Trophoblast cell (in vitro differentiated cells and primary cell): ENCODE results near the gene CRIM1.

ENCODE experiments used
- DNase-seq, 2 donors: peaks; one replicate each; pipeline ENCODE4 v3.0.0-alpha.2; 2016
- H2AFZ ChIP-seq: 2 replicates; pipeline ENCODE4 v1.6.1; 2013; ENCODE audit warnings: low read length, moderate library complexity, mild to moderate bottlenecking; ENCODE audit not compliant: insufficient read depth, poor library complexity
- H2AK5ac ChIP-seq: 2 replicates; pipeline ENCODE4 v1.6.1; 2013; ENCODE audit warnings: mild to moderate bottlenecking, low read length
- H2BK120ac ChIP-seq: 2 replicates; pipeline ENCODE4 v1.6.1; 2013; ENCODE audit warnings: low read length, mild to moderate bottlenecking, moderate library complexity; ENCODE audit not compliant: insufficient read depth, poor library complexity
- H2BK12ac ChIP-seq: 2 replicates; pipeline ENCODE4 v1.6.1; 2013; ENCODE audit warnings: mild to moderate bottlenecking, low read length, moderate library complexity
- H2BK5ac ChIP-seq: 2 replicates; pipeline ENCODE4 v1.6.1; 2013; ENCODE audit warnings: low read length, low read depth, moderate library complexity, mild to moderate bottlenecking; ENCODE audit not compliant: poor library complexity
- H3K14ac ChIP-seq: 2 replicates; pipeline ENCODE4 v1.6.1; 2013; ENCODE audit warnings: mild to moderate bottlenecking, low read length
- H3K18ac ChIP-seq: 2 replicates; pipeline ENCODE4 v1.6.1; 2013; ENCODE audit warnings: mild to moderate bottlenecking, low read length
- H3K23ac ChIP-seq: 2 replicates; pipeline ENCODE4 v1.6.1; 2013; ENCODE audit warnings: low read length
- H3K27ac ChIP-seq: 2 replicates; pipeline ENCODE4 v1.5.1; 2013; ENCODE audit warnings: low read depth, mild to moderate bottlenecking, inconsistent platforms, low read length, moderate library complexity
- H3K27me3 ChIP-seq: 2 replicates; pipeline ENCODE4 v1.6.1; 2013; ENCODE audit warnings: inconsistent platforms, mild to moderate bottlenecking, low read length, moderate library complexity; ENCODE audit not compliant: insufficient read depth
- H3K36me3 ChIP-seq, 2 experiments: 1 replicate in 1 of 2; 2 replicates in 1 of 2; pipeline ENCODE4 v1.6.1; 2013; ENCODE audit warnings: low read length in 2 of 2, mild to moderate bottlenecking in 2 of 2, moderate library complexity in 1 of 2; ENCODE audit not compliant: insufficient read depth in 2 of 2, control insufficient read depth in 1 of 2
- H3K4ac ChIP-seq: 2 replicates; pipeline ENCODE4 v1.6.1; 2013; ENCODE audit warnings: low read depth, mild to moderate bottlenecking, low read length, moderate library complexity
- H3K4me1 ChIP-seq, 2 experiments: 1 replicate in 1 of 2; 2 replicates in 1 of 2; pipeline ENCODE4 v1.6.1; 2013; ENCODE audit warnings: low read length in 2 of 2, mild to moderate bottlenecking in 2 of 2, moderate library complexity in 1 of 2; ENCODE audit not compliant: insufficient read depth in 2 of 2, control insufficient read depth in 1 of 2
- H3K4me2 ChIP-seq: 2 replicates; pipeline ENCODE4 v1.6.1; 2013; ENCODE audit warnings: inconsistent platforms, mild to moderate bottlenecking, low read length, moderate library complexity
- H3K4me3 ChIP-seq: 2 replicates; pipeline ENCODE4 v1.5.1; 2013; ENCODE audit warnings: mild to moderate bottlenecking, low read depth, low read length, inconsistent platforms
- H3K79me1 ChIP-seq: one replicate; pipeline ENCODE4 v1.6.1; 2013; ENCODE audit warnings: low read length
- H3K79me2 ChIP-seq: 2 replicates; pipeline ENCODE4 v1.6.1; 2013; ENCODE audit warnings: low read length, mild to moderate bottlenecking; ENCODE audit not compliant: control insufficient read depth, insufficient read depth, poor library complexity
- H3K9ac ChIP-seq: 2 replicates; pipeline ENCODE4 v1.6.1; 2013; ENCODE audit warnings: mild to moderate bottlenecking, low read length
- H3K9me3 ChIP-seq: 2 replicates; pipeline ENCODE4 v1.6.1; 2013; ENCODE audit warnings: low read depth, mild to moderate bottlenecking, control low read depth, inconsistent platforms, low read length; ENCODE audit not compliant: insufficient read depth
- H4K12ac ChIP-seq: 2 replicates; pipeline ENCODE4 v1.6.1; 2013; ENCODE audit warnings: low read depth, mild to moderate bottlenecking, low read length, moderate library complexity
- H4K8ac ChIP-seq: 2 replicates; pipeline ENCODE4 v1.6.1; 2013; ENCODE audit warnings: low read depth, mild to moderate bottlenecking, low read length, moderate library complexity
- H4K91ac ChIP-seq: one replicate; pipeline ENCODE4 v1.6.1; 2013; ENCODE audit warnings: low read depth, mild to moderate bottlenecking, low read length, moderate library complexity
- WGBS: extraction: QIAGEN DNeasy Blood & Tissue Kit; methylation state at CpG from one replicate; pipeline ENCODE4 v1.1.7; 2013; ENCODE audit warnings: missing lambda C conversion rate; ENCODE audit not compliant: insufficient read length, insufficient coverage; ENCODE audit errors: extremely low coverage; 5-methylcytosine and 5-hydroxymethylcytosine counted together

Gene CRIM1

DNA sequence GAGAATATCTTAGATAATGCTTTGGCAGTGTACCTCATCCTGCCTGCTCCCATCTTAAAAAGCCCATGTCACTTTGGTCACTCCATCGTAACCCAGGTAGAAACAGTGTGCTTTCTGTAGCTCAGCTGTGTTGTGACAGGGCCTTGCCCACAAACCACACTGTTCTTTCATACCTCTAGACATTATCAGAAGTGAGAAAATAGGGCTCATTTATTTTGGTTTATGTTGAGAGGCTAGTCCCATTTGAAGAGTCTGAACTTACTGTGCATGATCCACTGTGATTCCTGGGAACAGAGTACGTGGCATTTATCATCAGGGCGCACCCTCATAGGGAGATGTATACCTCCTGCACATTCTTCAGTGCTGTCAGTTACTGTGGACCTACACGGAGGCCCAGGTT, 172.7 kb downstream of the CRIM1 start:
- Histone ChIP-seq H3K4me3 (no peak overlapping the region), H3K18ac (no peak overlapping the region), H3K27me3 (no peaks in the 10 kb centered on the region), H3K9me3 (no peaks in the 10 kb centered on the region), H3K27ac (no peak overlapping the region), H2BK5ac (no peak overlapping the region), H3K79me1 (no peaks in the 10 kb centered on the region), H3K79me2 (no peaks in the 10 kb centered on the region), H2AFZ (no peak overlapping the region), H3K9ac (no peak overlapping the region), H2BK12ac (no peak overlapping the region), H3K4me1 (no peaks in the 10 kb centered on the region), H2BK120ac (no peak overlapping the region), H3K4ac (no peak overlapping the region), H3K36me3 (peaks cover 11 to 24% of the 10 kb centered on the region in 2 experiments), H2AK5ac (no peak overlapping the region), H4K91ac (no peak overlapping the region), H3K23ac (no peak overlapping the region), H4K8ac (no peak overlapping the region), H3K4me2 (no peak overlapping the region), H4K12ac (no peak overlapping the region), H3K14ac (no peak overlapping the region)
- WGBS: no CpG with 5 or more reads among the region's 4 CpGs
- DNase-seq: no peak

DNA sequence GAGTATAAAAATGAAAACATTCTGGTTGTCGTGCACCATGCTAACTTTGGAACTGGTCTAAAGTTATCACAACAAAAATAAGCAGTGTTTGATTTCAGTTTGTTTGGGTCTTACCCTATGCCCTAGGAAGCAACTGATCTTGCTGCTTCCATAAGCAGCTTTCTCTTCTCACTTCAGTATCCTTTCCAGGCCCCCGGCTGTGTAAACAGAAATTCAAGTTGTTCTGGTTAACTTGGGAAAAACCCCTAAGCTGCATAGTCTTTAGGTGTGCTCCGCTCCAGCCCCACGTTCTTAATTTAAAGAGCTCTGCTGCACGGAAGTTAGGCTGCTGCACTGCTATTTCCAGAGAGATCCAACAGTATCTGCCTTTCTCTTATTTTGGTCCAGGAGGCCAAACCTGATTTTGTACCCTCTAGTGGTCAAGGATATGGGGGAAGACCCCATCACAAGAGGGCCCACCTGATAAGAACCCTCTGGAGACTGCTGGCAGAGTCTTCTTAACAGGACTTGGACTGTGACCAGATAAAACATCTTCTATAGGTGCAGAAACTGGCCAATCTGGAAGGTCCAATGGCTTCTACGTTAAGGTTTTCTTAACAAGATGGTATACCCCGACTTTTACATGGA, 173.3 kb downstream of the CRIM1 start:
- no peak overlapping the region for H3K9ac ChIP-seq
- H3K4me2 ChIP-seq: no peak overlapping the region
- no peak overlapping the region for H4K8ac ChIP-seq
- H3K18ac ChIP-seq: no peak overlapping the region
- H3K27me3 ChIP-seq: no peaks in the 10 kb centered on the region
- H3K14ac ChIP-seq: no peak overlapping the region
- no peaks in the 10 kb centered on the region for H3K9me3 ChIP-seq
- no peaks in the 10 kb centered on the region for H3K4me1 ChIP-seq
- H2BK120ac ChIP-seq: no peak overlapping the region
- H2BK12ac ChIP-seq: no peak overlapping the region
- peak in 1 of 2 donors; percentile 28 for DNase-seq
- H3K4ac ChIP-seq: no peak overlapping the region
- H2BK5ac ChIP-seq: no peak overlapping the region
- H2AK5ac ChIP-seq: no peak overlapping the region
- peaks cover 9 to 21% of the 10 kb centered on the region in 2 experiments for H3K36me3 ChIP-seq
- no peak overlapping the region for H4K12ac ChIP-seq
- H3K23ac ChIP-seq: no peak overlapping the region
- WGBS: no CpG with 5 or more reads among the region's 7 CpGs
- no peak overlapping the region for H3K27ac ChIP-seq
- H3K4me3 ChIP-seq: no peak overlapping the region
- no peaks in the 10 kb centered on the region for H3K79me1 ChIP-seq
- no peak overlapping the region for H2AFZ ChIP-seq
- no peaks in the 10 kb centered on the region for H3K79me2 ChIP-seq
- H4K91ac ChIP-seq: no peak overlapping the region

DNA sequence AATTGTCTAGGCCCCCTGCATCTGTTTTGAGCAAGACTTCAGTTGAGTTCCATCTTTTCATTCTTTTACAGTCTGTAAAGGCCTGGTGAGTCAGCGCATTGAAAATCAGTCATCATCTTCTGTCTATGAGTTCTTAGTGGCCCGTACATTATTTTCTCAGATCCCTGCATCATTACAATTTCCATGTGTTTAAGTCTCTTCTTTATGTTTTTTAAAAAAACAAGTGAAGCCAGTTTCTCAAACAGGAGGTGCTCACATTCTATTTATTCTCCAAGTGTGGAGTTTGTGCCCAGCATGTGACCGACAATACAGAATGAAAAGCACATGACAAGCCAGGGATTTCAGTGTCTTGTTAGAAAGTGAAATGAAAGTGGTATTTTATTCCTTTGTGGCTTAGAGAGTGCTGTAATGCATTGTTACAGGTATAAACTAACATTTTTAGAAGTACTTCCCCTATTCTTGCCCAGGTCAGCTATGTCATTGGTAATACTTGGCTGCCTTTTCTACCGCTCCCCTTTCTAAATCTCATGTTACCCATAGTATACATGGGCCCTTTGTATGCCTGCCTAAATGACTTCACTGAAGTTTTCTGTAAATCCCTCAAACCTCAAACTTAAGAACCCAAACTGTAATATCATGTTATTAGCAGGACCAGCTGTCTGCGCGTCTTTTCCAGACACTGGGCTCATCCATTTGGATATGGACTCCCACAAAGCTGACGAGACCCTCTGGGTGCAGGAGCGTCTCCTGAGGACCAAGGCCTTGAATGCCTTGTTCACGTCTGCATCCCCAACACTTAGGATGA, 174.8 kb downstream of the CRIM1 start:
- Histone ChIP-seq H4K91ac (no peak overlapping the region), H2BK5ac (no peak overlapping the region), H3K79me1 (no peaks in the 10 kb centered on the region), H4K8ac (no peak overlapping the region), H2BK120ac (no peak overlapping the region), H3K23ac (no peak overlapping the region), H2BK12ac (no peak overlapping the region), H3K79me2 (no peaks in the 10 kb centered on the region), H3K4me1 (no peaks in the 10 kb centered on the region), H3K9me3 (no peaks in the 10 kb centered on the region), H3K4me3 (no peak overlapping the region), H3K9ac (no peak overlapping the region), H2AK5ac (no peak overlapping the region), H3K14ac (no peak overlapping the region), H2AFZ (no peak overlapping the region), H3K27me3 (no peaks in the 10 kb centered on the region), H3K18ac (no peak overlapping the region), H3K36me3 (peaks cover 9 to 20% of the 10 kb centered on the region in 2 experiments), H3K4me2 (no peak overlapping the region), H4K12ac (no peak overlapping the region), H3K4ac (no peak overlapping the region), H3K27ac (no peak overlapping the region)
- DNase-seq: peak in 1 of 2 donors; percentile 35
- WGBS: no CpG with 5 or more reads among the region's 9 CpGs

DNA sequence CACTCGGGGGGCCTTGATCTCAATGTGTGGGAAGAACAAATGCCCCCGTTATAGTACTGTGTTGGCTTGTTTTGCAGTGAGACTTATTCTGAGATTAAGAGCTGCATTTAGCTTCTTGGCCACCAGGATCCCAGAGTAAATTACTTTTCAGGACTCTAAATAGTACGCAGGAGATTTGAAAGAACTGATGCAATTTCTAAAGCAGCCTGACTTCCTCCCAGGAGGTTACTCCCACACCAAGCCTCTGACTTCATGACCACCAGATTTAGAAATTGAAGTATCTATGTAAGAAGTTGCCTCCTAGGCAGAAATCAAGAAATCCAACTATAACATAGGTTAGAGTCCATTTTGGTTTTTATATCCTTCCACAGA, 175.4 kb downstream of the CRIM1 start:
- Histone ChIP-seq H4K12ac (no peak overlapping the region), H3K4me2 (no peak overlapping the region), H2BK120ac (no peak overlapping the region), H2BK12ac (no peak overlapping the region), H3K9ac (no peak overlapping the region), H3K79me1 (no peaks in the 10 kb centered on the region), H3K18ac (no peak overlapping the region), H3K79me2 (no peaks in the 10 kb centered on the region), H3K4me1 (no peaks in the 10 kb centered on the region), H3K9me3 (no peaks in the 10 kb centered on the region), H3K4me3 (no peak overlapping the region), H4K8ac (no peak overlapping the region), H3K27ac (no peak overlapping the region), H2AFZ (no peak overlapping the region), H3K14ac (no peak overlapping the region), H3K27me3 (no peaks in the 10 kb centered on the region), H3K36me3 (peaks cover 10 to 20% of the 10 kb centered on the region in 2 experiments), H3K23ac (no peak overlapping the region), H2AK5ac (no peak overlapping the region), H3K4ac (no peak overlapping the region), H4K91ac (no peak overlapping the region), H2BK5ac (no peak overlapping the region)
- no CpG with 5 or more reads among the region's 3 CpGs for WGBS
- no peak for DNase-seq
